ENCODE measurements around the gene CELSR2.

CELSR2 gene

DNA sequence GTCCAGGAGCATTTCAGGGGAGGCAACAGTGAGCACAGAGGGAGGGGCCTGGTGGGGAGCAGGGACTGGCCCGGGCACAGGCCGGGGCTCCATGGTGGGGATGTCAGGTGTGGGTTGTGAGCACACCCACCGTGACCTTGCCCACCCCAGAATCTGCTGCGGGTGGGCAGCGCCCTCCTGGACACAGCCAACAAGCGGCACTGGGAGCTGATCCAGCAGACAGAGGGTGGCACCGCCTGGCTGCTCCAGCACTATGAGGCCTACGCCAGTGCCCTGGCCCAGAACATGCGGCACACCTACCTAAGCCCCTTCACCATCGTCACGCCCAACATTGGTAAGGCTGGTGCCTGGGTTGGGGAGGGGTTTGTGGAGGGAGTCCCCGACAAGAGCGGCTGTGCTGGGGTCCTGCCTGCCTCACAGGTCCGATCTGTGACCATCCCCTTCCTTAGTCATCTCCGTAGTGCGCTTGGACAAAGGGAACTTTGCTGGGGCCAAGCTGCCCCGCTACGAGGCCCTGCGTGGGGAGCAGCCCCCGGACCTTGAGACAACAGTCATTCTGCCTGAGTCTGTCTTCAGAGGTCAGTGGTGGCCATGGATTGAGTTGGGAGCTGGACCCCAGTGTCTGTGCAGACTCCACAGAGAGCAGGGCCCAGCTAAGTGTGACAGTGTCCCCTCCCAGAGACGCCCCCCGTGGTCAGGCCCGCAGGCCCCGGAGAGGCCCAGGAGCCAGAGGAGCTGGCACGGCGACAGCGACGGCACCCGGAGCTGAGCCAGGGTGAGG is 19.3 kb downstream of the CELSR2 start:
- H3K27ac ChIP-seq, result no peak overlapping the region
- TF ChIP-seq, protein P1, sequence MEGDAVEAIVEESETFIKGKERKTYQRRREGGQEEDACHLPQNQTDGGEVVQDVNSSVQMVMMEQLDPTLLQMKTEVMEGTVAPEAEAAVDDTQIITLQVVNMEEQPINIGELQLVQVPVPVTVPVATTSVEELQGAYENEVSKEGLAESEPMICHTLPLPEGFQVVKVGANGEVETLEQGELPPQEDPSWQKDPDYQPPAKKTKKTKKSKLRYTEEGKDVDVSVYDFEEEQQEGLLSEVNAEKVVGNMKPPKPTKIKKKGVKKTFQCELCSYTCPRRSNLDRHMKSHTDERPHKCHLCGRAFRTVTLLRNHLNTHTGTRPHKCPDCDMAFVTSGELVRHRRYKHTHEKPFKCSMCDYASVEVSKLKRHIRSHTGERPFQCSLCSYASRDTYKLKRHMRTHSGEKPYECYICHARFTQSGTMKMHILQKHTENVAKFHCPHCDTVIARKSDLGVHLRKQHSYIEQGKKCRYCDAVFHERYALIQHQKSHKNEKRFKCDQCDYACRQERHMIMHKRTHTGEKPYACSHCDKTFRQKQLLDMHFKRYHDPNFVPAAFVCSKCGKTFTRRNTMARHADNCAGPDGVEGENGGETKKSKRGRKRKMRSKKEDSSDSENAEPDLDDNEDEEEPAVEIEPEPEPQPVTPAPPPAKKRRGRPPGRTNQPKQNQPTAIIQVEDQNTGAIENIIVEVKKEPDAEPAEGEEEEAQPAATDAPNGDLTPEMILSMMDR (IDR thresholded peaks at IDR 0.05), result no peak
- TF ChIP-seq ZFX (IDR thresholded peaks at IDR 0.05; ENCODE audit: borderline replicate concordance), result no peak

DNA sequence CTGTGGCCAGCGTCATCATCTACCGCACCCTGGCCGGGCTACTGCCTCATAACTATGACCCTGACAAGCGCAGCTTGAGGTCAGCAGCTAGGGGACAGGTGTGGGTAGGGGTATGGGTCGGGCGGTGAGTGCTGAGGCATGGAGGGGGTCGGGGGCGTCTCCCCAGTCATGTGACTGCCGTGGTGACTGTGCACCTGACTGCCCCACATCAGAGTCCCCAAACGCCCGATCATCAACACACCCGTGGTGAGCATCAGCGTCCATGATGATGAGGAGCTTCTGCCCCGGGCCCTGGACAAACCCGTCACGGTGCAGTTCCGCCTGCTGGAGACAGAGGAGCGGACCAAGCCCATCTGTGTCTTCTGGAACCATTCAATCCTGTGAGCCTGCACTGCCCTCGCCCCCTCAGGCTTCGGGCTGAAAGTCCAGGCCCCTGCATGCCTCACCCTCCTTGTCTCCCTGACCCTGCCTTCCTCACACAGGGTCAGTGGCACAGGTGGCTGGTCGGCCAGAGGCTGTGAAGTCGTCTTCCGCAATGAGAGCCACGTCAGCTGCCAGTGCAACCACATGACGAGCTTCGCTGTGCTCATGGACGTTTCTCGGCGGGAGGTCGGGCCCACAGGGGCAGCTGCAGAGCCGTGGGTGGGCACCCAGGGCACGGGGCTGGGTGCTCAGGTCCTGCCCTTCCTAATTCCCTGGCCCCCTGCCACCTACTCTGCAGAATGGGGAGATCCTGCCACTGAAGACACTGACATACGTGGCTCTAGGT is 20.1 kb downstream of the CELSR2 start:
- H3K27ac ChIP-seq, result no peak overlapping the region
- TF ChIP-seq, protein P1 (IDR thresholded peaks at IDR 0.05), result no peak
- no peak for TF ChIP-seq ZFX (IDR thresholded peaks at IDR 0.05; ENCODE audit: borderline replicate concordance)

DNA sequence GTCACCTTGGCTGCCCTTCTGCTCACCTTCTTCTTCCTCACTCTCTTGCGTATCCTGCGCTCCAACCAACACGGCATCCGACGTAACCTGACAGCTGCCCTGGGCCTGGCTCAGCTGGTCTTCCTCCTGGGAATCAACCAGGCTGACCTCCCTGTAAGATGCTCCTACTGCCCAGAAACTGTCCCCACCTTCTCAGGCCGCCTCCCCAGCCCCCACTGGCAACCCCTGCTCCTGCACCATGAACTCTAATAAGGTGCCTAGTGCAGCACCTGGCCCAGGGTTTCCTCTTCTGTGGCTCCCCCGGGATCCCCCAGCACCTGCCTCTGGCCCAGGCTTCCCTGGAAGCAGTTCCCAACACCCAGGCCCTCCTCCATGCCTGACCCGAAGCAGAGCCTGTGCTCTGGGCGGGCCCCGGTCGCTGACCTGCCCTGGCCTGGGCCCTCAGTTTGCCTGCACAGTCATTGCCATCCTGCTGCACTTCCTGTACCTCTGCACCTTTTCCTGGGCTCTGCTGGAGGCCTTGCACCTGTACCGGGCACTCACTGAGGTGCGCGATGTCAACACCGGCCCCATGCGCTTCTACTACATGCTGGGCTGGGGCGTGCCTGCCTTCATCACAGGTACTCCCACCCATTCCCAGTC is 20.8 kb downstream of the CELSR2 start:
- H3K27ac ChIP-seq, result no peak overlapping the region
- TF ChIP-seq ZFX (IDR thresholded peaks at IDR 0.05; ENCODE audit: borderline replicate concordance), result no peak
- TF ChIP-seq, protein P1 (IDR thresholded peaks at IDR 0.05), result no peak

DNA sequence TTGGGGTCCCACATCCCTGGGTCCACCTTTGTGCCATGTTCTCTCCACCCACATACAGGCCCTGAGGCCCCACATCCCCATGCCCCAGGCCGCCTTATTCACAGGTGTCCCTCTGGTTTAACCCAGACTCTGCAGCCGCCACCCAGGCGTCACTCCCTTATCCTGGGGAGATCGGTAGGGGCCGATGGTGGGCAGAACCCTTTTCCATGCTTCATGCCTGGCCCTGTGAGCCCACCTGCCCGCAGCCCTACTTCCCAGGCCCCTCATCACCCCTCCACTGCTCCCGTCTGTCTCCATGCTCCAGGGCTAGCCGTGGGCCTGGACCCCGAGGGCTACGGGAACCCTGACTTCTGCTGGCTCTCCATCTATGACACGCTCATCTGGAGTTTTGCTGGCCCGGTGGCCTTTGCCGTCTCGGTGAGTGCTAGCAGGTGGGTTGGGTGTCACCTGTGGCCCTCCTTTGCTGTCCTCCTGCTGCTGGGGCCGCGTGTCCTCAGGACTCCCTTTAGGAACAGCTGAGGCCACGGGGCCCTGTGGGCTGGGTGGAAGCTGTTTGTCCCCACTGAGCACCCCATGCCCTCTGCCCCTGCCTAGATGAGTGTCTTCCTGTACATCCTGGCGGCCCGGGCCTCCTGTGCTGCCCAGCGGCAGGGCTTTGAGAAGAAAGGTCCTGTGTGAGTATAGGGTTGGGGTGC is 21.4 kb downstream of the CELSR2 start:
- no peak overlapping the region for H3K27ac ChIP-seq
- TF ChIP-seq, protein P1 (IDR thresholded peaks at IDR 0.05), result no peak
- TF ChIP-seq ZFX (IDR thresholded peaks at IDR 0.05; ENCODE audit: borderline replicate concordance), result no peak

DNA sequence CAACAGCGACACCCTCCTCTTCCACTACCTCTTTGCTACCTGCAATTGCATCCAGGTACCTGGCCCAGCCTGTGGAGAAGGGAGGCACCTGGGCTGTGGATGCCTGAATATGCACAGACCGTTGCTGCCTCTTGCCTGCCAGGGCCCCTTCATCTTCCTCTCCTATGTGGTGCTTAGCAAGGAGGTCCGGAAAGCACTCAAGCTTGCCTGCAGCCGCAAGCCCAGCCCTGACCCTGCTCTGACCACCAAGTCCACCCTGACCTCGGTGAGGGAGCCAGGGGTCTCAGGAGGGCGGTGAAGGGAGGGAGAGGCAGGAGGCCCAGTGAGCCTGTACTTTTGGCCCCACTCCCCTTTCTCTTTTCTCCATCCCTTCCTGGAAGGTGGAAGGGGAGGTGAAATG is 22.1 kb downstream of the CELSR2 start:
- no peak overlapping the region for H3K27ac ChIP-seq
- TF ChIP-seq, protein P1 (IDR thresholded peaks at IDR 0.05), result no peak
- TF ChIP-seq ZFX (IDR thresholded peaks at IDR 0.05; ENCODE audit: borderline replicate concordance), result no peak

DNA sequence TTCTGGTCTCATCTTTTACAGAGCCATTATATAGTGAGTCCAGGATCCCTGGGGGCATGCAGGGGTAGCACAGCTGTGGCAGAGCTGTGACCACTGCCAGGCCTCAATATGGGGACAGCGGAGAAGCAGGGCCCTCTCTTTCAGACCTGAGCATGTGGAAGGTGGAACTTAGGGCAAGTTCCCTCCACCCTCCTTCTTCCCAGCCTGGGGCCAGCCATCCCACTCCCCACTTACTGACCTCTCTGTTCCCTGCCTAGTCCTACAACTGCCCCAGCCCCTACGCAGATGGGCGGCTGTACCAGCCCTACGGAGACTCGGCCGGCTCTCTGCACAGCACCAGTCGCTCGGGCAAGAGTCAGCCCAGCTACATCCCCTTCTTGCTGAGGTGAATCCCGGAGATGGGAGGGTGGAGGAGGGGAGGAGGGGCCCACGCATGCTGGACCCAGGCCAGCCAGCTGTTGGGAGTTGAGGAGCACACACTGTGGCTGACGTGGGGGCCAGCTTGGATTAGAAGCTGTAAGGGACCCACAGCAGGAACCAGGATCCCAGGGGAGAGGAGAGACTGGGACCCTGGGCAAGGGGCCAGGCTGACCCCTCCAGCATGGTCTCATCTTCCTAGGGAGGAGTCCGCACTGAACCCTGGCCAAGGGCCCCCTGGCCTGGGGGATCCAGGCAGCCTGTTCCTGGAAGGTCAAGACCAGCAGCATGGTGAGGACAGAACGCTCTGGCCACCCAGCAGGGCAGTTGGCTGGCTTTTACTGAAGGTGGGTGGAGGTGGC is 22.9 kb downstream of the CELSR2 start:
- H3K27ac ChIP-seq, result no peak overlapping the region
- TF ChIP-seq, protein P1 (IDR thresholded peaks at IDR 0.05), result no peak
- no peak for TF ChIP-seq ZFX (IDR thresholded peaks at IDR 0.05; ENCODE audit: borderline replicate concordance)
